Endometrium (tissue), 2 donors: Measurements from ENCODE around the gene TRIM50.
"Not testable (repeated sequence)": the region's sequence is repeated elsewhere in the genome, so short reads cannot be mapped to it uniquely, and the experiment has no call there.

Source experiments
- FAIRE-seq: peaks from 2 replicates; lab custom pipeline; 2012; peaks lifted over from hg19 to GRCh38; lab: Jason Lieb, UNC
- donor health status: control.
- donor health status: control.

TRIM50 gene

GRCh38 chr7:73327922-73328321, at the start of gene TRIM50, which contains the start of gene FKBP6:
Gene TRIM50, minus strand, starts transcription at chr7:73328082. Its CDS starts 3,295 bp downstream, at chr7:73324787.
Gene FKBP6, plus strand, starts transcription at chr7:73328161. Its CDS starts 268 bp downstream, at chr7:73328429.
- FAIRE-seq = not testable (repeated sequence)

- FAIRE-seq = no peak
Observed at GRCh38 chr7:73376671-73377412, 49.0 kb upstream of the TRIM50 start.

GRCh38 chr7:73376262-73376661, 48.4 kb upstream of the TRIM50 start:
- FAIRE-seq = not testable (repeated sequence)

GRCh38 chr7:73373741-73374140, 45.9 kb upstream of the TRIM50 start:
- no peak for FAIRE-seq

GRCh38 chr7:73369622-73370021, 41.7 kb upstream of the TRIM50 start:
- FAIRE-seq = no peak

- no peak for FAIRE-seq
Observed at GRCh38 chr7:73369009-73369408, 41.1 kb upstream of the TRIM50 start.

- FAIRE-seq = no peak
Observed at GRCh38 chr7:73366990-73367389, 39.1 kb upstream of the TRIM50 start.

- FAIRE-seq = no peak
Observed at GRCh38 chr7:73366127-73366526, 38.2 kb upstream of the TRIM50 start.

- FAIRE-seq = no peak
Observed at GRCh38 chr7:73364006-73364728, 36.3 kb upstream of the TRIM50 start.

- FAIRE-seq = no peak
Observed at GRCh38 chr7:73363225-73364005, 35.5 kb upstream of the TRIM50 start.

- FAIRE-seq = not testable (repeated sequence)
Observed at GRCh38 chr7:73360590-73360989, 32.7 kb upstream of the TRIM50 start.

- FAIRE-seq = no peak
Observed at GRCh38 chr7:73359746-73360375, 32.0 kb upstream of the TRIM50 start.

GRCh38 chr7:73359306-73359705, 31.4 kb upstream of the TRIM50 start:
- FAIRE-seq = no peak

GRCh38 chr7:73358590-73359275, 30.9 kb upstream of the TRIM50 start:
- FAIRE-seq = no peak

GRCh38 chr7:73356159-73356558, 28.3 kb upstream of the TRIM50 start:
- FAIRE-seq = no peak

- FAIRE-seq = no peak
Observed at GRCh38 chr7:73354821-73355220, 26.9 kb upstream of the TRIM50 start.

GRCh38 chr7:73354196-73354595, 26.3 kb upstream of the TRIM50 start:
- FAIRE-seq = no peak

GRCh38 chr7:73353243-73353642, 25.4 kb upstream of the TRIM50 start:
- no peak for FAIRE-seq

- FAIRE-seq = no peak
Observed at GRCh38 chr7:73352784-73353183, 24.9 kb upstream of the TRIM50 start.

GRCh38 chr7:73351447-73352167, 23.7 kb upstream of the TRIM50 start:
- no peak for FAIRE-seq
